AG04450 (cell line): ENCODE results near the gene CHP1. TPM values are rescaled to one million over a fixed set of nuclear protein-coding genes. Genes with fewer than 3 reads are reported as not detected.
"Not testable (repeated sequence)": the region's sequence is repeated elsewhere in the genome, so short reads cannot be mapped to it uniquely, and the experiment has no call there.

Experiments
- CTCF ChIA-PET: fragments of 300-600, 350-600 bp; formaldehyde crosslinking; extraction: SDS; loops from one replicate; lab custom pipeline; 2022; ENCODE audit warnings: antibody characterized with exemption, inconsistent platforms; lab: Charles Lee
- POLR2A ChIA-PET: fragments of 350-600 bp; formaldehyde crosslinking; extraction: SDS; loops from one replicate; lab custom pipeline; 2021; ENCODE audit warnings: antibody characterized with exemption, inconsistent platforms; lab: Yijun Ruan, JAX
- DNase-seq: peaks from one replicate; pipeline ENCODE4 v3.0.0-alpha.2; 2011; ENCODE audit warnings: low read depth, low spot score
- H3K27ac ChIP-seq: one replicate; pipeline ENCODE4 v1.5.1; 2012; ENCODE audit warnings: low read depth, low read length, control low read depth
- H3K27me3 ChIP-seq: one replicate; pipeline ENCODE4 v1.6.0; 2012; ENCODE audit warnings: low read length; ENCODE audit not compliant: control insufficient read depth, insufficient read depth
- H3K4me3 ChIP-seq: 2 replicates; pipeline ENCODE4 v1.5.1; 2011; ENCODE audit warnings: mild to moderate bottlenecking, low read depth, low read length, control low read depth
- H3K9me3 ChIP-seq: 2 replicates; pipeline ENCODE4 v1.5.1; 2012; ENCODE audit warnings: low read length; ENCODE audit not compliant: control insufficient read depth, insufficient read depth
- CTCF ChIP-seq: IDR thresholded peaks from 2 replicates; pipeline ENCODE4 v1.5.1; 2011; ENCODE audit warnings: low read depth, low read length, control low read depth, inconsistent platforms
- polyA plus RNA-seq: library from polyadenylated mRNA; depleted of rRNA; stranded (reverse); fragments of >200 nt; gene quantifications from 2 replicates; pipeline ENCODE4 v1.2.3, GENCODE V29; 2011

The CHP1 gene
- polyA plus RNA-seq, 1 experiment = 90.1 TPM

- H3K27me3 ChIP-seq = no peaks in the 10 kb centered on the region
- no peak overlapping the region for H3K27ac ChIP-seq
- ChIA-PET POLR2A (interaction anchor here (0.7 kb wide), 2 partner anchors 28 to 540 kb away, joined by 3 read pairs; no protein-coding TSS in a partner anchor), CTCF (interaction anchor here (0.7 kb wide), 1 partner anchor 9 kb away, joined by 4 read pairs; no protein-coding TSS in a partner anchor)
- H3K9me3 ChIP-seq = no peaks in the 10 kb centered on the region; the same call in 1 of the 2 replicates
- no peak for TF ChIP-seq CTCF
- H3K4me3 ChIP-seq = no peak overlapping the region
- no peak for DNase-seq
Measured at GRCh38 chr15:41235929-41236328, 4.9 kb downstream of the CHP1 start.

GRCh38 chr15:41238100-41238499 lies 7.0 kb downstream of the CHP1 start:
- H3K9me3 ChIP-seq = no peaks in the 10 kb centered on the region
- no peaks in the 10 kb centered on the region for H3K27me3 ChIP-seq
- POLR2A ChIA-PET = interaction anchor here (0.6 kb wide), 1 partner anchor 499 kb away, joined by 3 read pairs; no protein-coding TSS in a partner anchor
- DNase-seq = no peak
- no peak overlapping the region for H3K4me3 ChIP-seq
- no peak overlapping the region for H3K27ac ChIP-seq
- CTCF ChIA-PET = interaction anchor here (0.6 kb wide), 1 partner anchor 1356 kb away, joined by 3 read pairs; no protein-coding TSS in a partner anchor
- TF ChIP-seq CTCF = no peak

GRCh38 chr15:41241221-41241964 lies 10.3 kb downstream of the CHP1 start:
- TF ChIP-seq CTCF = no peak
- CTCF ChIA-PET = no interaction called here
- H3K27ac ChIP-seq = no peak overlapping the region
- no peak for DNase-seq
- H3K27me3 ChIP-seq = no peaks in the 10 kb centered on the region
- POLR2A ChIA-PET = no interaction called here
- no peak overlapping the region for H3K4me3 ChIP-seq
- no peaks in the 10 kb centered on the region for H3K9me3 ChIP-seq

- not testable (repeated sequence) for H3K4me3 ChIP-seq, H3K27ac ChIP-seq, H3K9me3 ChIP-seq, DNase-seq, H3K27me3 ChIP-seq
- ChIA-PET POLR2A (interaction anchor here (1.4 kb wide), 1 partner anchor 20 kb away, joined by 6 read pairs; the partner anchor contains the start of genes CHP1 and EXD1), CTCF (interaction anchor here (0.6 to 1.5 kb wide), 2 partner anchors 19 to 63 kb away, joined by 3 to 4 read pairs; partner anchors contain the start of gene CHP1)
Measured at GRCh38 chr15:41250745-41251144, 19.7 kb downstream of the CHP1 start.

GRCh38 chr15:41251411-41251810 lies 20.3 kb downstream of the CHP1 start:
- Histone ChIP-seq H3K4me3 (no peak overlapping the region), H3K27ac (no peak overlapping the region), H3K9me3 (no peaks in the 10 kb centered on the region), H3K27me3 (no peaks in the 10 kb centered on the region)
- DNase-seq = no peak
- POLR2A ChIA-PET = interaction anchor here (0.5 to 0.7 kb wide), 2 partner anchors 12 to 40 kb away, joined by 3 to 4 read pairs; no protein-coding TSS in a partner anchor
- no peak for TF ChIP-seq CTCF
- CTCF ChIA-PET = no interaction called here
